HG03439 (cell line): ENCODE data around the gene SNRNP35.
"Not testable (repeated sequence)": the region's sequence is repeated elsewhere in the genome, so short reads cannot be mapped to it uniquely, and the experiment has no call there.

ENCODE experiments used
- ATAC-seq: cut with Tn5 transposase; IDR thresholded peaks from one replicate; pipeline ENCODE4 v1.9.1; 2021; ENCODE audit warnings: mild to moderate bottlenecking, moderate library complexity; ENCODE audit not compliant: unreplicated experiment

SNRNP35 gene, protein sequence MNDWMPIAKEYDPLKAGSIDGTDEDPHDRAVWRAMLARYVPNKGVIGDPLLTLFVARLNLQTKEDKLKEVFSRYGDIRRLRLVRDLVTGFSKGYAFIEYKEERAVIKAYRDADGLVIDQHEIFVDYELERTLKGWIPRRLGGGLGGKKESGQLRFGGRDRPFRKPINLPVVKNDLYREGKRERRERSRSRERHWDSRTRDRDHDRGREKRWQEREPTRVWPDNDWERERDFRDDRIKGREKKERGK

DNA sequence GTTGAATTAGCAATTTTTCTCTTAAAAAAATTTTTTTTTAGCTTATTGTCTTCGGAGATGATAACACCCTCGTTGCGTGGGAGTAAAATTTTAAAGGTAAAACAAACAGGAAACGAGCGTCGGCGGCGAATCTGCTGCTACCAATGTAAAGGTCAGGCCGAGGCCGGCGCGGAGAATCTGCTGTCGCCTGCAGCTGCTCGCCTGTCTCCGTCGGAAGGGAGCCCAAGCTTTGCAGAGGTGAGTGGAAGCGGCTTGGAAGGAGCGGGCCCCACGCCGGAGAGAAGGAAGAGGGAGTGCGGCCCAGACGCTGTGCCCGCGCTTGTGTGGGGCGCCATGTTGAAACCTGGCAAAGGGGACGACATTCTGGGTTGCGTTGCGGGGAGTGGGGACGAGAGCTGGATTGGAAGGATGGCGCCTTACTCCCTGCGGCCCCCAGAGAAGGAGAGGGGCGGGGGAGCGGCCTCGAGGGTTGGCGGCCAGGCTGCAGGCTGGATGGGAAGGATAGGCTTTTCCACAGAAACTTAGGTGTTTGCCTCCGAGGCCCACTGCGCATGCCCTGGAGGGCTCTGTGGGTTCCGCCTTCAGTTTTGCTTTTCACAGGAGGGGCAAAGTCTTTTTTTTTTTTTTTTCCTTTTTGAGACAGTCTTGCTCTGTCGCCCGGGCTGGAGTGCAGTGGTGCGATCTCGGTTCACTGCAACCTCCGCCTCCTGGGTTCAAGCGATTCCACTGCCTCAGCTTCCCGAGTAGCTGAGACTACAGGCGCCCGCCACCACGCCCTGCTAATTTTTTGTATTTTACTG, at the start of gene SNRNP35:
Gene SNRNP35 (plus strand): TSS at position 160 of the 800 bp plus-strand sequence. CDS start 7,402 bp downstream, outside the sequence.
- ATAC-seq, result peak; percentile 58

DNA sequence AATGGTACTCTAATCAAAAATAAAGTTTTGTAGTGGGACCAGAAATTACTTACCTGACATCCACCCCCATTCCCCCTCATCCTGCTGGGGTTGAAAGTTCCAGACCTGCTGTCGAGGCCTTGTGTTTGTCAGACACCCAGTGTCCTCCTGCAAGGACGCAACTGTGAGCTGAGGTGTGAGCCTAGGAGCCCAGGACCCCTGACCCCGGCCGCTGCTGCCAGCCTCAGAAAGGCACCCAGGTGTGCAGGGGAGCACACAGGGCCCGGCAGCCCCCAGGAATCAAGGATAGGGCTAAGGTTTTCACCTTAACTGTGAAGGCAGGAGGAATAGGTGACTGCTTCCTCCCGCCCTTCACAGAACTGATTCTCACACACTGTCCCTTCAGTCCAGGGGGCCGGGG, 49.3 kb upstream of the SNRNP35 start:
- not testable (repeated sequence) for ATAC-seq

DNA sequence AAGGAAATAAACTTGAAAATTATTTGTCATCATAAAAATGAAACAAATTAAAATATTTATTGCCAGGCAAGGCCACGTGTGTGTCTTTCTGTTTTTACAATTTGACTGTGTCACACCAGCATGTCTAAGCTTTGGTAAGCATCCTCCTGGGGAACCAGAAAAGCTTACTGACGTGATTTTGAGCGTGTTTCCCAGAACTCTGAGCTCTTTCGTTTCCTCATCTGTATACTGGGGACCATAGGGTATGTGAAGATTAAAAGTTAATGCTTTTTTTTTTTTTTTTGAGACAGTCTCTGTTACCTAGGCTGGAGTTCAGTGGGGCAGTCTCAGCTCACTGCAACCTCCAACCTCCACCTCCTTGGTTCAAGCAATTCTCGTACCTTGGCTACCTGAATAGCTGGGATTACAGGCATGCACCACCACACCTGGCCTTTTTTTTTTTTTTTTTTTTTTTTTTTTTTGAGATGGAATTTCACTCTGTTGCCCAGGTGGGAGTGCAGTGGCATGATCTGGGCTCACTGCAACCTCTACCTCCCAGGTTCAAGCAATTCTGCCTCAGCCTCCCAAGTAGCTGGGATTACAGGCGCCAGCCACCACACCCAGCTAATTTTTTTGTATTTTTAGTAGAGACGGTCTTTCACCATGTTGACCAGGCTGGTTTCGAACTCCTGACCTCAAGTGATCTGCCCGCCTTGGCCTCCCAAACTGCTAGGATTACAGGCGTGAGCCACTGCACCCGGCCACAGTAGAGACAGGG, 48.5 kb upstream of the SNRNP35 start:
- not testable (repeated sequence) for ATAC-seq

DNA sequence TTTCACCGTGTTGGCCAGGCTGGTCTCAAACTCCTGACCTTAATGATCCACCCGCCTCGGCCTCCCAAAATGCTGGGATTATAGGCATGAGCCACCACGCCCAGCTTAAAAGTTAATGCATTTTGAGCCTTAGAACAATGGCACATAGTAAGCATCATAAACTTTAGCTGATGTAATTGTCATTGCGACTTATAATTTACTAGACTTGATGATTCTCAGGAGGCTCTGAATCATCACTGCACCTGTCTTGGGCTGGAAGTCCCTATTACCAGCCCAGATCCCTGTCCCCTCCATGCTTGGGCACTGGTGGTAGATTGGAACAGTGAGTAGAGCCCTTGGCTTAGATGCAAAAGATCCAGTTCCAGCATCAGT, 47.9 kb upstream of the SNRNP35 start:
- no peak for ATAC-seq

DNA sequence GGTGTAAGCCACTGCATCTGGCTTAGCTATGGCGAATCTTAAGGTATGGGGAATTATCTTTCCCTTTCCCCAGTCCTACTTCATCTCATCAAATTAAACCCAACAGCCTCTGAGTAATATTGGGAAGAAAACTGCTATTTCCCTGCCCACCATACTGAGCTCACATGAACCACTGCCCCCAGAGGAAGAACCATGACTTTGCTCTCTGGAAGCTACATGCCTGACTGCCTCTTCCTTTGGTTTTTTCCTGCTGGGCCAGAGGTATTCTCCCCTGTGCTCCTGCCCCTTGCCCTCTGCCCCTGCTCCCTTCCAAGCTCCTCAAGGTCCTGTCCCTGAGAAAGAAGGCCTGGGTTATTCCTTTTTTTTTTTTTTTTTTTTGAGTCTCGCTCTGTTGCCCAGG, 36.6 kb upstream of the SNRNP35 start:
- ATAC-seq, result no peak

DNA sequence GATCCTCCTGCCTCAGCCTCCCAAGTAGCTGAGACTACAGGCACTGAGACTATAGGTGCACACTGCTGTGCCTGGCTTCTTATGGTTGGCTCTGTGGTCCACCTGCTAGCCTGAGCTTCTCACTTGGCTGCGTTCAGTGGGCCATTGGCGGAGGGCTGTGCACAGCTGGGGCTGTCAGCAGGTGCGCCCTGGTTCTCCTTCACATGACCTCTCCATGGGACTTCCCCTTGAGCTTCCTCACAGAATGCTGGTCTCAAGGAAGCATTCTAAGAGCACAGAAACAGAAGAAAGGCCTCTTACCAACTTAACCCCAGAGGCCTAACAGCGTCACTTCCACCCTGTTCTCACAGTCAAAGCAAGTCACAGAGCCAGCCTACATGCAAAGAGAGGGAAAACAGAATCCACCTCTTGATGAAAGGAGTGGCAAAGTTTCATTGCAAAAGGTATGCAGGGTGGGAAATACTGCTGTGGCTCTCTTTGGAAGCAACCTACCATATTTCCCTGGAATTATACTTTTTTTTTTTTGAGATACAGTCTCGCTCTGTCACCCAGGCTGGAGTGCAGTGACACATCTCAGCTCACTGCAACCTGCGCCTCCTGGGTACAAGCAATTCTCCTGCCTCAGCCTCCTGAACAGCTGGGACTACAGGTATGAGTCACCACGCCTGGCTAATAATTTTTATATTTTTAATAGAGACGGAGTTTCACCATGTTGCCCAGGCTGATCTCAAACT, 30.7 kb upstream of the SNRNP35 start:
- peak; percentile 67 for ATAC-seq

DNA sequence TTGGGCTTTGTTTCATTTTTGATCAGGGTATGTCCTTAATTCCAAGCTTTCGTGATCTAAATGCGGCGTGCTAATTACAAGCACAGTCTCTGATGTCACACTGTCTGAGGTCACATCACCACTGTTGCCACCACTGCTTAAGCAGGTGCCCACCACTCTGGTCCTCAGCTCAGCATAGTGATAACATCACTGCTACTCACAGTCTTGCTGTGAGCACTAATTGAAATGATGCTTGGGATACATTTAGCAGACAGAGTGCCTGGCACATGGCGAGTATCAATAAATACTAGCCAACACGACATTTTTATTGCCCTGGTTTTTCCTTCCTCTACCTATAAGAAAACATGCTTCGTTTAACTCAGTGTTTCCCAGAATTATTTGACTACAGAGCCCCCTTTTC, 29.3 kb upstream of the SNRNP35 start:
- ATAC-seq, result no peak

DNA sequence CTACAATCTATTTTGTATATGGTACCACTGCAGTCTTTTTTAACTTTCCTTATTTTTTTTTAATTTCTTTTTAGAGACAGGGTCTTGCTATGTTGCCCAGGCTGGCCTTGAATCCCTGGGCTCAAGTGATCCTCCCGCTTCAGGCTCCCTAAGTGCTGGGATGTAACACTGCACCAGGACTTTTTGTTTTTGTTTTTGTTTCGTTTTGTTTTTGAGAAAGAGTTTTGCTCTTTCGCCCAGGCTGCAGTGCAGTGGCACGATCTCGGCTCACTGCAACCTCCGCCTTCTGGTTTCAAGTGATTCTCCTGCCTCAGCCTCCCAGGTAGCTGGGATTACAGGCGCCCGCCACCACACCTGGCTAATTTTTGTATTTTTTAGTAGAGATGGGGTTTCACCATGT, 28.8 kb upstream of the SNRNP35 start:
- not testable (repeated sequence) for ATAC-seq

DNA sequence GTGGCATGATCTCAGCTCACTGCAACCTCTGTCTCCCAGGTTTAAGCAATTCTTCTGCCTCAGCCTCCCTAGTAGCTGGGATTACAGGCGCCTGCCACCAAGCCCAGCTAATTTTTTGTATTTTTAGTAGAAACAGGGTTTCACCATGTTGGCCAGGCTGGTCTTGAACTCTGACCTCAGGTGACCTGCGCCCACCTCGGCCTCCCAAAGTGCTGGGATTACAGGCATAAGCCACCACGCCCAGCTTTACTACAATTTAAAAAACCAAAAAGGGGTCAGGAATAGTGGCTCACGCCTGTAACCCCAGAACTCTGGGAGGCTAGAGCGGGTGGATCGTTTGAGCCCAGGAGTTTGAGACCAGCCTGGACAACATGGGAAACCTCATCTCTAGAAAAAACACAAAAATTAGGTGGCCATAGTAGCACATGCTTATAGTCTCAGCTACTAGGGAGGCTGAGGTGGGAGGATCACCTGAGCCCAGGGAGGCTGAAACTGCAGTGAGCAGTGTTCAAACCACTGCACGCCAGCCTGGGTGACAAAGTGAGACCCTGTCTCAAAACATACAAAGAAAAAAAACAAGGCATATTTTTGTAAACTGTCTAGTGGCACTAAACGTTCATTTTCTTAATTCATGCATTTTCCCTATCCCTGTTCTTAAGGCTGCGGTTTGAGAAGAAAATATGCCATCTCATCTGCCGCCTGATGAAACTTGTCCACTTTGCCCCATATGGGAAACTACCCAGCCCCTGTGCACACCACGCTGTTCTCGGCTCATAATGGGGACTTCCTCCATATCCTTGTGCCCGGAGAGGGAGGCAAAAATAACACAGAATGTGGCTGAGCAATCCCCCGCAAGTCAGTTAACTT, 25.8 kb upstream of the SNRNP35 start:
- not testable (repeated sequence) for ATAC-seq

DNA sequence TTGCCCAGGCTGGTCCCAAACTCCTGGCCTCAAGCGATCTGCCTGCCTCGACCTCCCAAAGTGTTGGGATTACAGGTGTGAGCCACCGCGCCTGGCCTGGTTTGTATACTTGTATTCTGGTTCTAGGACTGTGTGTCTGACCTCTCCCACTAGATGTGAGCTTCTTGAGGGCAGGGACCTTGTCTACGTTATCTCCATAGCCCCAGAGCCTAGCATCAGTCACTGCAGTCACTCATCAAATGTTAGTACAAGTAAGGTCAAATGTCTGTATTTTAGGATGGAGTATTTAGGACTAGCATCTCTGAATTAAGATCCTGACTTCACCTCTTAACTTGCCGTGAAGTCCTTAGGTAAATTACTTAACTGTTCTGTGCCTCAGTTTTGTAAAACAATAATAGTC, 24.3 kb upstream of the SNRNP35 start:
- ATAC-seq, result no peak

DNA sequence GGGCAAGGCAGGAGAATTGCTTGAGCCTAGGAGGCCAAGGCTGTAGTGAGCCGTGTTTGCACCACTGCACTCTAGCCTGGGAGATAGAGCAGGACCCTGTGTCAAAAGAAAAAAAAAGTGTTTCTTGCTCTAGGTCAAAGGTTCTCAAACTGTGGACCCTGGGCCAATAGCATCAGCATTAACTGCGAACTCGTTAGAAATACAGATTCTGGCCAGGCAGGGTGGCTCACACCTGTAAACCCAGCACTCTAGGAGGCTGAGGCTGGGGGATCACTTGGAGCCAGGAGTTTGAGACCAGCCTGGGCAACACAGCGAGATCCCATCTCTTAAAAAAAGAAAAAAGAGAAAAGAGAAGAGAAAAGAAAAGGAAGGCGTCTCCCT, 22.3 kb upstream of the SNRNP35 start:
- ATAC-seq, result no peak

DNA sequence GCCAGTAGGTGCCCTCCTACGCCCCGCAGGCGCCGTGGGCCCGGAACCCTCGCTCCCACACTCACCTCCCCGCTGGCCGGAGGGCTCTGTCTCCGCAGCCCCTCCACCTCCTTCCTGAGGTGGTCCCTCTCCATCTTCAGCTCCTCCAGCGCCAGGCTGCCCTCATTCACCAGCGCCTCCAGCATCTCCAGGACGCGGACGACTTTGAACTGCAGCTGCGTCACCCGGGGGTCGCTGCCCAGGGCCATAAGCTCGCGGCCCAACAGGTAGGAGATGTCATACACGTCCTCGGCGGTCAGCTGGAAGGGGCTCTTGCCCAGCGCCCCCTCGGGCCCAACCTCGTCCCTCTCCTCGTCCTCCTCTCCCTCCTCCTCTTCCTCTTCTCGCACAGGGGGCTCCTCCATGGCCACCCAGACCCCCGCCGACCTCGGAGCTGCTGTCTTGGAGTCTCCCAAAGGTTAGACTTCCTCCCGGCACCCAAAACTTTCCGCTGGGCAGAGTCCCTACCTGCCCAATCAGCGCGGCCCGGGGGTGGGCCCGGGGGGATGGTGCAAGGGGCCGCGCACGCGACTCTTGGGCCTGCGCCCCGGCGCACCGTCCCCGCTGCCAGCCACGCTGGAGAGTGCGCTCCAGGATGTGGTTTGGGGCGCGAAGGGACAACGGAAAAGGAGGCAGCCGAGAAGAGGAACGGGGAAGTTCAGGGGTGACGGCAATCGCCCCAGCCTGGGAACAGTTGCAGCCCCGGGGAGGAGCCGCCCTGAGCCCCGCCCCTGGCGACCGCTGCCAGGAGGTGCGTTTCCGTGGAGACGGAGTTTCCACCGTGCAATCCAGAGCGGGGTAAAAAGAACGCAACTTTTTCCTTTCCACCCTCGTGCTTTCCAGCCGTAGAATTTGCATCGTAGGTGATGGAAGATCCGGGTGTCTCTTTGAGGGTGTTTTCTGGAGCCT, 21.6 kb upstream of the SNRNP35 start, which contains the start of gene RILPL2:
Gene RILPL2 (minus strand): TSS at position 668 of the 948 bp plus-strand sequence. CDS start 264 bp downstream, at position 404.
- peak; percentile 59 for ATAC-seq

DNA sequence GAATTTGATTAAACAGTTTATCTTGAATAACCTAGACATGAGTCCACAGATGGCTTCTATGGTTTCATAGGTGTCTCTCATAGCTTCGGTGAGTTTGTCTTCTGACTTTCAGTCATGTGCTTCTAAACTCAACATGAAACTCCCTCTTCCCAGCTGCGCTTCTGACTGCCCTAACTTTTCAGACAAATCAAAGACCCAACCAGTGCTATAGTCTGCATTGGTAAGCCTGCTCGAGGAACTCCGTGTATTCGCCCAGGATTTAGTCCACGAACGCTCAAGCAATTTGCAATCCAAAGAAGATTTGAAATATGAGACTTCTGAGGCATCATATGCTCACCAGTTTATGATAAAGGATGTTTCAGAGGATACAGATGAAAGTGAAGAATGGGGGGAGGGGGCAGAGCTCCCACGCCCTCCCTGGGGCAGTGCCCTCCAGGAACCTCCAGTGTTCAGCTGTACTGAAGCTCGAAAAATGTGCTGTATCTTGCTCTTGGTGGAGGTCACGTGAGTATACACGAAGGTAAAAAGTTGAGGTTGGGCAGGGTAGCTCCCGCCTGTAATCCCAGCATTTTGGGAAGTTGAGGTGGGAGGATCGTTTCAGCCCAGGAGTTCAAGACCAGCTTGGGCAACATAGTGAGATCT, 16.3 kb upstream of the SNRNP35 start:
- ATAC-seq, result no peak

DNA sequence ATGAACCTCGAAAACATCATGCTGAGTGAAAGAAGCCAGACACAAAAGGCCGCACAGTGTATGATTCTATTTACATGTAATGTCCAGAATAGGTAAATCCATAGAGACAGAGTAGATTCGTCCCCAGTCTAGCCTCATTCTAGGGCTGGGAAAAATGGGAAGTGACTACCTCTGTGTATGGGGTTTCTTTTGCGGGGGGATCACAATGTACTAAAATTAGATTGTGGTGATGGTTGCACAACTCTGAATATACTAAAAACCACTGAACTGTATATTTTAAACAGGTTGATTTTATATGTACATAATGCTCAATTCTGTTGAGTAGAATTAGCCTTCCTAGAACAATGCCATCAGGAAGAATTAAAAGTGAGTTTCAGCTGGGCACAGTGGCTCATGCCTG, 15.2 kb upstream of the SNRNP35 start:
- no peak for ATAC-seq

DNA sequence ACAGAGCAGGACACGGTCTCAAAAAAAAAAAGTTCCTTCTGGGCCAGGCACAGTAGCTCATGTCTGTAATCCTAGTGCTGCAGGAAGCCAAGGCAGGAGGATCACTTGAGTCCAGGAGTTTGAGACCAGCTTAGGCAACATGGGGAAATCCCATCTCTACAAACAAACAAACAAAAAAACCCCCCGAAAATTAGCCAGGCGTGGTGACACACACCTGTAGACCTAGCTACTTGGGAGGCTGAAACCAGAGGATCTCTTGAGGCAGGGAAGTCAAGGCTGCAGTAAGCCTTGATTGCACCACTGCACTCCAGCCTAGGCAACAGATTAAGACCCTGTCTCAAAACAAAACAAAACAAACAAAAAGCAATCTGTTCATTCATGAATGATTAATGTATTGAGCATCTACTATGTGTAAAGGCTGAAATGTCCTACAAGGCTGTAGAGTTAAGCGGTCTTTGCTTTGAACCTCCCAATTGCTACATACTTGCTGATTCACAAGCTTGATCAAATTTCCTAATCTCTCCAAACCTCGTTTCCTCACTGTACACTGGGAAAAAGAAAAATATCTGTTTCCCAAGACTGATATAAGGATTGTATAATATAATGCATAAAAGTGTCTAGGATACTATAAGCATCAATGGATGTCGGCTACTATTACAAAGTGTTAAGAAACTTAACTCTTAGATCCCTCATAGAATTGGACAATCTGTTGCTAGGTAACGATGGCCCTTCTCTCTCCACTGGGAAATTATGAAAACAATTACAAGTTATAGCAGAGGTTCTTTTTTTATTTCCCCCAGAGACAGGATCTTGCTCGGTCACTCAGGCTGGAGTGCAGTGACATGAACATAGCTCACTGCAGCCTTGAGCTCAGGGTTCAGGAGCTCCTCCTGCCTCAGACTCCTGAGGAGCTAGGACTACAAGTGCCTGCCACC, 13.6 kb upstream of the SNRNP35 start:
- ATAC-seq, result no peak

DNA sequence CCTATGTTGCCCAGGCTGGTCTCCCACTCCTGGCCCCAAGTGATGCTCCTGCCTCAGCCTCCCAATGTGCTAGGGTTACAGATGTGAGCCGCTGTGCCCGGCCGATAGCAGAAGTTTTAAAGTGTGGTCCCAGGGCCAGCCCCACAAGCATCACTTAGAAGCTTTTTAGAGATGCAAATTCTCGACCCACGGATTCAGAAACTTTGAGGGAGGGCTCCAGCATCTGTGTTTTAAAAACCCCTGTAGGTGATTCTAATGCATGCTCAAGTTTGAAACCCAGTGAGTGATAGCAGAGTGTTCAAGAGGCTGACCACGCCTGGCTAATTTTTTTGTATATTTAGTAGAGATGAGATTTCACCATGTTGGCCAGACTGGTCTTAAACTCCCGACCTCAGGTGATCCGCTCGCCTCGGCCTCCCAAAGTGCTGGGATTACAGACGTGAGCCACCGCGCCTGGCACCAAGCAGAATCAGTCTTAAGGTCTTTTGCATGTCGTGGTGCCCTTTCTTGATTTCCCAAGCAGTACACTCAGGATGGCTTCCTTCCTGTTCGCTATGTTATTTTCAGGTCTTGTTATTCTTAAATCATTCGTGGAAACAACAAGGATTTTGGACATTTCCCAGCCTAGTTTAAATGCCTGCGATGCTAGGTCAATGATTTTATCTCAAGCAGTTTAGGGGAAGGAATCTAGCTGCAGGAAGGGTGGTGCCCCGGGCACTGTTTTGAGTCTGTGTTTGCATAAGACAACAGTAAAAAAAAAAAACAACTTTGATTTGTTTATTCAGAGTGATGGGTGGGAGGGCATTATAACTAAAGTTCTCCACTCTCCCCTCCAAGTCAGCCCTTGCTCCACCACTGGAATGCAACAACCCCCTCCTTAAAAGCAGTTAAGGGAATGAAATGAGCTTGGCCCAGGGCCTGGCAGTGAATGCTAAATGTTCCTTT, 12.3 kb upstream of the SNRNP35 start:
- no peak for ATAC-seq
